NAMALWA (cell line): ENCODE measurements around the gene LPP.

ENCODE experiments used
- DNase-seq: peaks from one replicate; pipeline ENCODE4 v3.0.0-alpha.2; 2015; ENCODE audit warnings: low spot score

LPP gene

GRCh38 chr3:188362405-188362831 lies 208.5 kb downstream of the LPP start:
- peak; percentile 56 for DNase-seq

- no peak for DNase-seq
These were observed 211.2 kb downstream of the LPP start for GRCh38 chr3:188365184-188365583.

DNA sequence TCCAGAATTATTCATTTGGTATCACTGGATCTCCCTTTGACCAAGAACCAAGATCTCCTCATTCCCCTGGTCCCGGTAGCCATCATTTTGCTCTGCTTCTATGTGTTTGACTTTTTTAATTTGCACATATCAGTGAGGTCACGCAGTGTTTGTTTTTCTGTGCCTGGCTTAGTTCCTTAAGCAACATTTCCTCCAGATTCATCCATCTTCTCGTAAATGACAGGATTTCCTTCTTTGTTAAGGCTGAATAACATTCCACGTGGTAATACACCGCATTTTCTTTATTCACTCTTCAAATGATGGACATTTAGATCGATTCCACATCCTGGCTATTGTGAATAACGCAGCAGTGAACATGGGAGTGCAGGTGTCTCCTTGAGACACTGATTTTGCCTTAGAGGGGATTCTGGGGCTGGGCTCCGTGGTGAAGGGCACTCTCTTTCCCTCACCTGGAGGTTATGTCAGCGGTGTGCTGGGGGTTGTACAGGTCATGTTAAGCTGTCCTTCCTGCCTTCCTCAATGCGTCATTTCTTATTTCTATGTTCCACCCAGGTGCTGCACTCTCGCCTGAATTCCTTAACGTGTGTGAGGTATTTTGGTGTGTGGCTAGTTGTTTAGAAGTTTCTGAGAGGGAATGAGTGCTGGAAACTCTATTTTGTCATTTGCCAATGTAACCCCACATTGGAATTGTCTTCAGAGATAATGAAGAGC lies 212.2 kb downstream of the LPP start:
- DNase-seq: no peak

GRCh38 chr3:188367678-188368077 lies 213.7 kb downstream of the LPP start:
- no peak for DNase-seq

DNA sequence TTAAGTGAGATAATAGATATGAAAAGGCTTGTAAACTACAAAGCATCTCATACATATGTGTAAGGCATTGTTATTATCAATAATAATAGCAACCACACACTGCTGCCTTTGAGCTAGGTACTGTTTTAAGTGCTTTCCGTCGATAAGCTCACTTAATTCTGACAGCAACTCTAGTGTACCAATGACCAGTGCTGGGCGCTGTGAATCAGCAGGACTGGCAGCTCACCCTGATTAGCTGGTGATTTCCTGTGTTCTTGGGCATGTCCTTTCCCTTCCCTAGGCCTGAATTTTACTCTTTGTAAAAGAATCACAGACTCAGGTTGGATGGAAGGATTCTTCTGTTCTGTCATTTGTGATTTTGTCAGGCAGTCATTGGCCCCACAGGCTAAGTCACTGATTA lies 215.6 kb downstream of the LPP start:
- DNase-seq: no peak

GRCh38 chr3:188370081-188370830 lies 216.3 kb downstream of the LPP start:
- no peak for DNase-seq

DNA sequence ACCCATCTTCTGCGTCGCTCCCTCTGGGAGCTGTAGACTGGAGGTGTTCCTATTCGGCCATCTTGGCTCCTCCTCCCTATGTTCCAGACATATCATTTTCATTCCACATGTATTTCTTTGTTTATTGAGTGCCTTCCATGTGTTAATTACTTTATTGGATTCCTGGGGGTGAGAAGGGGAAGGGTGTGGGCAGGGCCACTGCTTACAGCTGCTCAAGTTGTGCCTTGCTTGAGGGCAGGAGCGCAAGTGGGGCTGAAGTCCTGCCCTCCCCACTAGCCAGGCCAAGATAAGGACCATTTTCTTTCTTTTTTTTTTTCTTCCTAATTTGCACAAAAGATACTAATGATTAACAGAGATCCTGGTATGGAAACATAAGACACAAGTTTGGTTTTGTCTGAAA lies 224.8 kb downstream of the LPP start:
- DNase-seq: no peak

DNA sequence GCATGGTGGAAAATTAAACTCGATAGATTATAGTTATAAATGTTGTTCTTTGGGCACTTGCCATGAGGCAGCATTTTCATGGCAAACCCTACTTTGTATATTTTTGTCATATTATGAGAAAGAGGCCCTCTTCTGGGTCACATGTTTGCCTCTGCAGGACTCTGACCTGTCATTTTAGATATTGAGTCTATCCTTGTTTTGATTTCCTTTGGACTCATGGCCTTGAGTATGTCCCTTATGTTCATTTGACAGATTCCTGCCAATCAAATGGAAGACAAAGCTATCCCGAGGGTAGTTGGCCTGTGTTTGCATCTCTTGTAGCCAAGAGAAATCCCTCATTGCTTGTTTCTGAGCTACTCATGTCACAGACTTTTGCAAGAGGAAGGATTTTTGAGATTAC lies 226.3 kb downstream of the LPP start:
- DNase-seq: no peak

- no peak for DNase-seq
These were observed 226.8 kb downstream of the LPP start for GRCh38 chr3:188380722-188381121.

GRCh38 chr3:188383748-188384147 lies 229.8 kb downstream of the LPP start:
- no peak for DNase-seq

DNA sequence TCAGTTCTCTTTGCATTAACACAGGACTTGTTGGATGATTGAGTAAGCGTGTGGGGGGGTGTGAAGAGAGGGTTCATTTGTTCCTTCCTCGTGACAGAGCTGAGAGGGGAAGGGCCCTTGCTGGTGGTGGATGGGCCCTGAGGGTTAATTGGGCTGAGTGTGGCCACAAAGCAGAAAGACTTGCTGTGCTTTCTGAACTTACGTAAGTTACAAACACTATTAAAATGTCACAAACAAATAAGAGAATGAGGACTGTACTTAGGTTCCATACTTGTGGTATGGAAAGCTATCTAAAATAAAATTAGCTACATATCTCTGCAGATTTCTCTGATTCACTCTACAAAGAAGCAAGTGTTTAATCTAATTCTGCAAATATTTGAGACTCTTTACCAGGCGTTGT lies 231.3 kb downstream of the LPP start:
- no peak for DNase-seq

DNA sequence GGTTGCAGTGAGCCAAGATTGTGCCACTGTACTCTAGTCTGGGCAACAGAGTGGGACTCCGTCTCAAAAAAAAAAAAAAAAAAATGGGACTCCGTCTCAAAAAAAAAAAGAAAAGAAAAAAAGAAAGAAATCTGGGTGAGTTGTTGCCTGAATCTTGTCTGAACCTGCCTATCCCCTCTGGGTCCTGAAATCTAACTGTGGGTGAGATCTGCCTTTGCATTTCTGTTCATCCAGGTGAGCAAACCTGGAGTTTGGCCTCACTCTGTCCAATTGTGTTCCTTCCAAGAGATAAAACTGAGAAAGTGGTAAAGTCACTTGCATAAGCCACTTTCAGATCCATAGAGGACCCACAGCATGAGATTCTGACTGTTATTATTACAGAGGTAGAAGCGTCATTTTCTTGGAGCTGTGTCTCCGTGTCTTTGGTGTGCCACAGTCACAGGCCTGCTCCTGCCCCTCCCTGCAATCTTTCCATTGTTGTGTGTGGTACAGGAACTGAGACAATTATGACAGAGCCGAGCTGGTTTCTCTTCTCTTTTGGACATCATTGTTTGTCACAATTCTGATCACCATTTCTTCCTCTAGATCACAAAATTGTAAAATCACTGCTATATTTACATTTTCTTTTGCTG lies 235.9 kb downstream of the LPP start:
- DNase-seq: peak; percentile 67

GRCh38 chr3:188390343-188390718 lies 236.4 kb downstream of the LPP start:
- no peak for DNase-seq

GRCh38 chr3:188390775-188391443 lies 237.0 kb downstream of the LPP start:
- peak; percentile 21 for DNase-seq

DNA sequence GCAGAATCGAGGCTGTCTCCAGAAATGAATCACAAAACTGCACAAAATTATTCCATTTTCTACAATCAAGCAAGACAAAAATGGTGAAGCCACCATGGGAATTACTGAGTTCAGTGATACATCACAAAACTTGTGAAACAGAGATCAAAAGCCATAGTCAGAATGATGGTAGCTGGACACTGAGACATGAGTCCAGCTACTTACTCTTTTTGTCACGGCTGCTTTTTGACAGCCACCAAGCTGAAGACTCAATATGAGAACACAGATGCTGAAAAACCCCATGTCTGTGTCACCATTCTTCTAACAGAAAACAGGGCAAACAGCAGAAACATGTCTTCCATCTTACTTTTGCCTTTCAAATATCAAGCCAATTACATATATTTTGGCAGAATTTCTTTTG lies 237.6 kb downstream of the LPP start:
- no peak for DNase-seq

GRCh38 chr3:188392076-188392475 lies 238.1 kb downstream of the LPP start:
- DNase-seq: no peak

DNA sequence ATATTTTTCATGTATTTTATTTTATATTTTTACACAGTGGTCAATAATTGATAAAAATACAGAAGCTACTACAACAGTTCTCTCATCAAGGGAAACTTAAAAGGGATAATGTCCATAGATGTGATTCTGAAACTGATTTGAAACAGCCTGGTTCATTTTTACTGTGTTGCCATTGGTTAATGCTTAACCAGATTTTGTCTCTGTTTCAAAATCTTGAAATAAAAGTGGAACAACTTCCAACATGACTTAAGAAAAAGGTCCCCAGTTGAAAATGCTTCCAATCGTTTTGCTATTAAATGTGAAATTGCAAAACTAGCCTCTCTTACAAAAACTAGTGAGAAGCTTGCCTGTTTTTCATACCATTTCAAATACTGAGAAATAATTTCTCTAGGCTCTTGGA lies 240.7 kb downstream of the LPP start:
- no peak for DNase-seq

DNA sequence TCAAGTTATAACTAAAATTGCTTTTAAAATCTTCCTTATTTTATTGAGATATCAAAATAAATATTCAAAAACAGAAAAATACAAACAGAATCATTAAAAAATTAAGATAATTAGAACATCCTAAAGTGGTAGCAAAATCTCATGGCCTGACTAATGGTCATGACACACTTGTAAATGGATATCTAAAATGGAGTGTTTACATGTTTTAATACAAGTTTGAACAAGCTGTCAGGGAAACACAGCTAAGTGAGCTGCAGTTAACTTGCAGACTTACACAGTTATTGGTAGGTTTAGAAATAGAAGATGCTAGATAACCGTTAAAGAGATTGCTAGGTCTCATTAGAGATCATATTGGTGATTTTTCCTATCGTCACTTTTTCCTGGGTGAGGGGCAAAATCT lies 242.3 kb downstream of the LPP start:
- no peak for DNase-seq

DNA sequence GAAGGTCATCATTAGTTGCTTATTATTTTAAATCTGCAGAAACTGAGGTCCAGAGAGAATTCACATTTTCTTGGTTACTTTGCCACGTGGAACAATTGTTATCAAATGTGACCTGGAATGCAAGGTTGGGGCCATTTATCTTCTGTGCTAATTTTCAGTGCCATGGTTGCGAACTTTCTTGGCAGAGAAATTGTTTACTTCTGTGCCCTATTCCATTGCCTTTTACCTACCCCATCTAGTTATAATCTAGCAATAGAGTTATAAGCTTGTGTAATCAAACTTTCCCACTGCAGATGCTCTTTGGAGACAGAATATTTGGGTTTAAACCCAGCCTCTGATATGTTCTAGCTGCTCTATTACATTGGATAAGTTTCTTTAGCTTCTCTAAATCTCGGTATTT lies 242.9 kb downstream of the LPP start:
- no peak for DNase-seq

- DNase-seq: no peak
These were observed 244.1 kb downstream of the LPP start for GRCh38 chr3:188397766-188398705.

GRCh38 chr3:188400494-188401243 lies 246.7 kb downstream of the LPP start:
- peak; percentile 60 for DNase-seq
